Stimulated activated CD8-positive, alpha-beta memory T cell treated with anti-CD3 and anti-CD28 coated beads, Interleukin-12 subunit alpha, Interleukin-12 subunit beta, amount 100 ng/mL, for 24 hours (primary cell): ENCODE data around the gene AGPAT3.

Experiments
- DNase-seq: peaks from one replicate; pipeline ENCODE4 v3.0.0-alpha.2; 2020; ENCODE audit errors: extremely low read depth

The AGPAT3 gene

GRCh38 chr21:43954042-43954441 lies 89.0 kb downstream of the AGPAT3 start:
- DNase-seq, result no peak

- no peak for DNase-seq
Measured at GRCh38 chr21:43954896-43955295, 89.9 kb downstream of the AGPAT3 start.

GRCh38 chr21:43956019-43956669 lies 91.1 kb downstream of the AGPAT3 start:
- no peak for DNase-seq

GRCh38 chr21:43956670-43957035 lies 91.6 kb downstream of the AGPAT3 start:
- DNase-seq, result no peak

- DNase-seq, result no peak
Measured at GRCh38 chr21:43957128-43957571, 92.1 kb downstream of the AGPAT3 start.

- no peak for DNase-seq
Measured at GRCh38 chr21:43957611-43958362, 92.8 kb downstream of the AGPAT3 start.

- no peak for DNase-seq
Measured at GRCh38 chr21:43958364-43959158, 93.5 kb downstream of the AGPAT3 start.

- DNase-seq, result no peak
Measured at GRCh38 chr21:43959231-43960116, 94.5 kb downstream of the AGPAT3 start.

GRCh38 chr21:43961382-43961909 lies 96.4 kb downstream of the AGPAT3 start:
- no peak for DNase-seq

- DNase-seq, result no peak
Measured at GRCh38 chr21:43965911-43966585, 101.0 kb downstream of the AGPAT3 start.

GRCh38 chr21:43966946-43967512 lies 102.0 kb downstream of the AGPAT3 start:
- DNase-seq, result no peak

- DNase-seq, result no peak
Measured at GRCh38 chr21:43967981-43968380, 103.0 kb downstream of the AGPAT3 start.

GRCh38 chr21:43968410-43969114 lies 103.5 kb downstream of the AGPAT3 start:
- DNase-seq, result no peak

GRCh38 chr21:43969115-43969444 lies 104.1 kb downstream of the AGPAT3 start:
- DNase-seq, result no peak

- no peak for DNase-seq
Measured at GRCh38 chr21:43970551-43970950, 105.5 kb downstream of the AGPAT3 start.

GRCh38 chr21:43971201-43971991 lies 106.4 kb downstream of the AGPAT3 start:
- no peak for DNase-seq

- DNase-seq, result no peak
Measured at GRCh38 chr21:43971992-43972255, 106.9 kb downstream of the AGPAT3 start.

- DNase-seq, result no peak
Measured at GRCh38 chr21:43972850-43973633, 108.0 kb downstream of the AGPAT3 start.

- no peak for DNase-seq
Measured at GRCh38 chr21:43973634-43973955, 108.6 kb downstream of the AGPAT3 start.
